WERI-Rb-1 (cell line): Measurements from ENCODE around the gene LRRC26.

Experiments used
- DNase-seq: peaks from one replicate; pipeline ENCODE4 v3.0.0-alpha.2; 2020
- H3K27ac ChIP-seq: fragments of 250-450 bp; sonication (Bioruptor Pico); 2 replicates; pipeline ENCODE4 v1.5.1; 2020; ENCODE audit warnings: mild to moderate bottlenecking, moderate library complexity
- H3K27me3 ChIP-seq: fragments of 250-450 bp; sonication (Bioruptor Pico); 2 replicates; pipeline ENCODE4 v1.5.1; 2021; ENCODE audit warnings: mild to moderate bottlenecking, low read depth, moderate library complexity; ENCODE audit not compliant: insufficient read depth, severe bottlenecking
- H3K36me3 ChIP-seq: fragments of 250-450 bp; sonication (Bioruptor Pico); 2 replicates; pipeline ENCODE4 v1.5.1; 2020; ENCODE audit warnings: mild to moderate bottlenecking, moderate library complexity
- H3K4me3 ChIP-seq: 2 replicates; pipeline ENCODE4 v1.5.1; 2011; ENCODE audit warnings: low read depth, mild to moderate bottlenecking, control low read depth, low read length
- H3K9me3 ChIP-seq: fragments of 250-450 bp; sonication (Bioruptor Pico); 2 replicates; pipeline ENCODE4 v1.5.1; 2021; ENCODE audit warnings: mild to moderate bottlenecking, moderate library complexity; ENCODE audit not compliant: severe bottlenecking
- TF ChIP-seq, protein P1 (sequence below): IDR thresholded peaks from 2 replicates; pipeline ENCODE4 v1.5.1; 2011; ENCODE audit warnings: low read depth, mild to moderate bottlenecking, control low read depth, inconsistent platforms, low read length

Gene LRRC26

DNA sequence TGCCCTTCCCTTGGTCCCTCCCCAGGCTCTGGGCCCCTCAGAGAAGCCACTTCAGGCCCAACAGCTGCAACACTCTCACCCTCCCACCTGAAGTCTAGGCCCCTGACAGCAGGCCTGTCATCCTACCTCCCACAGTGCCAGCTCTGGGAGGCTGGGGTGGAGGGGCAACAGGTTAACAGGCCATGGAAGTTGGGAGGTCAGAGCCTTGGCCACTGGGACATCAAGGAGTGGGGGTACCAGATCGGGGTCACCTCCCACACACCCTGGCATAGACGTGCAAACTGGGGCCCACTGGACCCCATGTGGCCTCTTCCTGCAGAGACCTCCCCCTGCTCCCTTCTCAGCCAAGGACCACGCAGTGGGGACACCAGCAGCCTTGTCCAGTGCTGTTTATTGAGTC is 21.4 kb upstream of the LRRC26 start:
- H3K36me3 ChIP-seq, result peaks cover 4% of the 10 kb centered on the region; the same call in 1 of the 2 replicates
- H3K27ac ChIP-seq, result no peak overlapping the region
- no peaks in the 10 kb centered on the region for H3K9me3 ChIP-seq
- no peak for DNase-seq
- H3K27me3 ChIP-seq, result no peaks in the 10 kb centered on the region
- TF ChIP-seq, protein P1, sequence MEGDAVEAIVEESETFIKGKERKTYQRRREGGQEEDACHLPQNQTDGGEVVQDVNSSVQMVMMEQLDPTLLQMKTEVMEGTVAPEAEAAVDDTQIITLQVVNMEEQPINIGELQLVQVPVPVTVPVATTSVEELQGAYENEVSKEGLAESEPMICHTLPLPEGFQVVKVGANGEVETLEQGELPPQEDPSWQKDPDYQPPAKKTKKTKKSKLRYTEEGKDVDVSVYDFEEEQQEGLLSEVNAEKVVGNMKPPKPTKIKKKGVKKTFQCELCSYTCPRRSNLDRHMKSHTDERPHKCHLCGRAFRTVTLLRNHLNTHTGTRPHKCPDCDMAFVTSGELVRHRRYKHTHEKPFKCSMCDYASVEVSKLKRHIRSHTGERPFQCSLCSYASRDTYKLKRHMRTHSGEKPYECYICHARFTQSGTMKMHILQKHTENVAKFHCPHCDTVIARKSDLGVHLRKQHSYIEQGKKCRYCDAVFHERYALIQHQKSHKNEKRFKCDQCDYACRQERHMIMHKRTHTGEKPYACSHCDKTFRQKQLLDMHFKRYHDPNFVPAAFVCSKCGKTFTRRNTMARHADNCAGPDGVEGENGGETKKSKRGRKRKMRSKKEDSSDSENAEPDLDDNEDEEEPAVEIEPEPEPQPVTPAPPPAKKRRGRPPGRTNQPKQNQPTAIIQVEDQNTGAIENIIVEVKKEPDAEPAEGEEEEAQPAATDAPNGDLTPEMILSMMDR, result no peak
- H3K4me3 ChIP-seq, result no peak overlapping the region

DNA sequence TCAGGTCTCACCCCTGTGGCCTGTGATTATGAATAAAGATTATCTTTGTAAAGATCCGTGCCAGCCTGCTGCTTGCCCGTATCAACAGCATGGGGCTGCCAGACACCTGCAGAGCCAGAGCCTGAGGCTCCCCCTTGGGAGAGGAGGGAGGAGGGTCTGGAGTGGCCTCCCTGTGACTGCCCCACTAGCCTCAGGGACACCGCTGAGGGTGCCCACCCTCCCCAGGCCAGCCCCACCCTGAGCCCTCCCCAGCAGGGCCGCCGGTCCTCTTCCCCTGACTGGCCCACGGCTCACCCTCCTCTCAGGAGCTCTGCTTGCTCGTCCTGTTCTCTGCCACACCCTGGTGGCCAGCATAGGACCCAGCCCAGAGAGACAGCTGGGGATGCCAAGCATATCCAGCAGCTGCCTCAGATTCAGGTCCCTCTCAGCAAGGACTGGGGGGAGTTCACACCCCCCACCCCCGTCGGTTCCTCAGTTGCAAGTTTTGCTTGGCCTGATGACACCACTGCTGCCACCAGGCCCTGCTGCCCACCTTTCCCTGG is 20.5 kb upstream of the LRRC26 start:
- Histone ChIP-seq H3K27me3 (no peaks in the 10 kb centered on the region), H3K27ac (no peak overlapping the region), H3K4me3 (no peak overlapping the region), H3K36me3 (peaks cover 4% of the 10 kb centered on the region; the same call in 1 of the 2 replicates), H3K9me3 (no peaks in the 10 kb centered on the region)
- TF ChIP-seq, protein P1, result no peak
- no peak for DNase-seq

DNA sequence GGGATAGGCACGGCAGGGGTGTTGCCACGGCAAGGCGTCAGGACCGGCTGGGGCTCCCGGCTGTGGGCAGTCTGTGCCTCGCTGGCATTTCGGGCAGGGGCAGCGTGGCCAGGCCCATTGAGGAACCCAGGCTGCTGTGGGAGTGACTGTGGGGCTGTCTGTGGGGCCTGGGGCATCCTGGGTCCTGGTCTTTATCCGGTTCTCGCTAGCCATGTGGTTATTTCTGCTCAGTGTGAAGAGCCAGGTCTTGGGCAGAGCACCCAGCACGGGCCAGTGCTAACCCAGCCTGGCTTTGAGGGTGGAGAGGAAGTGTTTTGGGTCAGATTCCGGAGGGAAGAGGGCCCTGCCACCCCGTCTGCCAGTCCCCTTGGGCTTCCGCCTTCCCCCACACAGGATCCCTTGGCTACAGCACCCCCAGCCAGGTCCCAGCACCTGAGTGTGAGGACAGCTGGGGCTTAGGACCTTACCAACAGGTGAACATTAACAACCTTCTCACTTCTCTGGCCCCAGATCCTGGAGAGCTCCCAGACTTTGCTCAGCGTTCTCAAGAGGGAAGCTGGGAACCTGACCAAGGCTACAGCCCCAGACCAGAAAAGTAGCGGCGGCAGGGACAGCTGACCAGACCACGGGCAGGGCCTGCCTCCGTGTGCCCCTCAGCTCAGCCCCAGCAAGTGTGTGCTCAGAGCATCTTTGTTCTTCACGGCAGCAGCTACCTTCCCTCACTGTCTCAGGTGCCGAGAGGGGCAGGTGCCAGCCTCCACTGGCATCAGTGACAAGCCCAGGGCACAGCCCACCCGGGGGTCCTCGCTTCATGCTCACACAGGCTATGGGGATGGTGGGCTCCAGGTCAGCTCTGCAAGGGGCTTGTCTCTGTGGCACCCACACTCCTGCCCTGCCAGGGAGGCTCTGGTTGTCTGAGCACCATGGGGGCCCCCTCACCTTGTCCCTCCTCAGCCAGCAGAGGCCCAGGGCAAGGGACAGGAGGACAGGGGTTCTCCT is 19.7 kb upstream of the LRRC26 start:
- H3K4me3 ChIP-seq, result peak overlapping the region; percentile 60
- TF ChIP-seq, protein P1, result no peak
- H3K27ac ChIP-seq, result peak overlapping the region; percentile 87
- no peaks in the 10 kb centered on the region for H3K27me3 ChIP-seq
- peaks cover 4% of the 10 kb centered on the region; the same call in 1 of the 2 replicates for H3K36me3 ChIP-seq
- no peak for DNase-seq
- H3K9me3 ChIP-seq, result no peaks in the 10 kb centered on the region

DNA sequence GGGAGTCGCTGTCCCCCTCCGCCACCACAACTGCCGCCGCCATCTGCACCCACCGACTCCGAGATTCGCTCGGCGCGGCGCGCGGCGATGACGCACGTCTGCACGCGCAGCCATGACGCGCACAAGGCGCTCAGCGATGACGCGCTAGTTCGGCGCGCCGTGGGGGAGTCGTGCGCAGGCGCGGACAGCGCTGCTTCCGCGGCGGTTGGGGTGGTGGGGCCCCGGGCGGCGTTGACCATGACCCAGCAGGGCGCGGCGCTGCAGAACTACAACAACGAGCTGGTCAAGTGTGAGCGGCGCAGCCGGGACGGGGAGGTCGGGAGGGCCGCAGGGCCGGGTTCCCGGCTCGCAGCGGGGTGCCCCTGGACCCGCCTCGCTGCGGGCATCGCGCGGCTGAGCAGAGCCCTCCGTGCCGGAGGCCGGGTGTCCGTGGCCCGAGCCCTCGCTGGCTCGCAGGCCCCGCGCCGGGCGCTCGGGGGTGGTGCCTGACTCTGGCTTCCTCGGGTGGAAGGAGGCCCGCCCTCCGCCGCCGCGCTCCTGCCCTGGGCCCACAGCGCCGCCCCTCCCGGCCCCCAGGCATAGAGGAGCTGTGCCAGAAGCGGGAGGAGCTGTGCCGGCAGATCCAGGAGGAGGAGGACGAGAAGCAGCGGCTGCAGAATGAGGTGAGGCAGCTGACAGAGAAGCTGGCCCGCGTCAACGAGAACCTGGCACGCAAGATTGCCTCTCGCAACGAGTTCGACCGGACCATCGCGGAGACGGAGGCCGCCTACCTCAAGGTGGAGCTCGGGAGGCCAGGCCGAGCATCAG is 18.8 kb upstream of the LRRC26 start, which contains the start of the genes ANAPC2 and SSNA1:
Gene ANAPC2 (minus strand): TSS at position 71 of the 807 bp plus-strand sequence. CDS start 28 bp downstream, at position 43.
Gene SSNA1 (plus strand): TSS at position 187 of the 807 bp plus-strand sequence. CDS start 51 bp downstream, at position 238.
- Histone ChIP-seq H3K27me3 (no peaks in the 10 kb centered on the region), H3K4me3 (peak within 1 kb of the TSS; percentile 60), H3K36me3 (peaks cover 4% of the 10 kb centered on the region; the same call in 1 of the 2 replicates), H3K9me3 (no peaks in the 10 kb centered on the region), H3K27ac (peak within 1 kb of the TSS; percentile 87)
- peak; percentile 84 for DNase-seq
- TF ChIP-seq, protein P1, result peak; percentile 33

DNA sequence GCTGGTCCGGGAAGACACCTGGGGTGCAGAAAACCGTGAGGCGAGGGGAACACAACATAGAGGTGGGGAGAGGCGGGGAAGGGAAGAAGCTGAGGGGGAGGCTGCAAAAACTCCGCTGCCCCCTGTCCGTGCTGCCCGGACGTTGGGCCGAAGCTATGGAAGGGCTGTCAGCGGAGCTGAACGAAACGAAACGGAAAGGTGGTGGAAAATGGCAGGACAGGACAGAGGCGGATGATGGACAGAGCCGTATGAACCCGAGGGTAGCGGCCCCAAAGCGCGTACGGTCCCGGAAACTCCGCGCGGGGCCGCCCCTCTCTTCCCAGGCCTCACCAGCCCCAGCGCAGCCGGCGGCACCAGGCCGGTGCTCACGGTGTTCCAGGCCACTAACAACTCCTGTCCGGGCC is 18.2 kb upstream of the LRRC26 start:
- peak overlapping the region; percentile 87 for H3K27ac ChIP-seq

More for the DNA sequence above, 18.2 kb upstream of the LRRC26 start:
- TF ChIP-seq, protein P1, result no peak
- DNase-seq, result no peak
- Histone ChIP-seq H3K36me3 (peaks cover 4% of the 10 kb centered on the region; the same call in 1 of the 2 replicates), H3K9me3 (no peaks in the 10 kb centered on the region), H3K27me3 (no peaks in the 10 kb centered on the region), H3K4me3 (peak overlapping the region; percentile 60)
